ENCODE results near the gene CARHSP1.

The CARHSP1 gene

DNA sequence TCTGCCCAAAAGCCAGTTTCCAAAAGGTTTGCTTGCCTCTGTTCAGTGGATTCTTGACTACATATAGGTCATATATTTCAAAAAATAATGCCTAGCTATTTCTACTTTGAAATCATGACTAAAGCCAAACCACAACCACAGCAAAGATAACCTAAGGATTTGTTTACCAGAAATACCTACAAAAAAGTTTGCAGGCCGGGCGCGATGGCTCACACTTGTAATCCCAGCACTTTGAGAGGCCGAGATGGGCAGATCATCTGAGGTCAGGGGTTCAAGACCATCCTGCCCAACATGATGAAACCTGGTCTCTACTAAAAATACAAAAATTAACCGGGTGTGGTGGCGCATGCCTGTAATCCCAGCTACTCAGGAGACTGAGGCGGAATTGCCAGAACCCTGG, 15.2 kb downstream of the CARHSP1 start:
- Mint-ChIP-seq H3K9me3 (no peaks in the 10 kb centered on the region), H3K36me3 (ENCODE audit: low read depth) (peaks cover 59% of the 10 kb centered on the region), H3K27me3 (ENCODE audit: low read depth, poor library complexity) (peaks cover 5% of the 10 kb centered on the region), H3K4me1 (peaks cover 23% of the 10 kb centered on the region), H3K27ac (peak overlapping the region; percentile 79), H3K4me3 (no peak overlapping the region)
- DNase-seq: no peak
- no peak for TF ChIP-seq CTCF (IDR thresholded peaks at IDR 0.05)

GRCh38 chr16:8853150-8853549, 15.7 kb downstream of the CARHSP1 start:
- H3K4me1 Mint-ChIP-seq: peaks cover 23% of the 10 kb centered on the region
- peaks cover 56% of the 10 kb centered on the region for H3K36me3 Mint-ChIP-seq (ENCODE audit: low read depth)
- no peak overlapping the region for H3K4me3 Mint-ChIP-seq
- H3K27ac Mint-ChIP-seq: peak overlapping the region; percentile 95
- no peak for TF ChIP-seq CTCF (IDR thresholded peaks at IDR 0.05)
- peaks cover 5% of the 10 kb centered on the region for H3K27me3 Mint-ChIP-seq (ENCODE audit: low read depth, poor library complexity)
- DNase-seq: no peak
- no peaks in the 10 kb centered on the region for H3K9me3 Mint-ChIP-seq

DNA sequence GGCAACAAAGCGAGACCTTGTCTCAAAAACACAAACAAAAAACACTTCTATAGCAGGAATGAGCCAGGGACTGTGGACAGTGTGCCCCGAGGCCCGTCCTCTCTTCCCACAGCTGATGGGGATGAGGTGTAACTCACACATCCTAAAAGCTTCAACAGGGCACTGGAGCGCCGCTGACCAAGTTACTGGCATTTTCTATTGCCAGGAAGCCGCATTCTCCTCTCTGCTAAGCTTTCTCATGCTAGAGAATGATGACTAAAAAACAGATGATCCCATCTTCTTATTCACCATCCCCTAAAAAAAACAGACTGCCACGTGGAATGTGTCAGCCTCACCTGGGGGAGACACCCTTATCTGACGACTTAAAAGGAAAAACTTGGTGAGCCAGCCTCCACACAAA, 16.3 kb downstream of the CARHSP1 start:
- Mint-ChIP-seq H3K27ac (peak overlapping the region; percentile 95), H3K4me1 (peaks cover 26% of the 10 kb centered on the region), H3K27me3 (ENCODE audit: low read depth, poor library complexity) (peaks cover 5% of the 10 kb centered on the region), H3K36me3 (ENCODE audit: low read depth) (peaks cover 49% of the 10 kb centered on the region), H3K9me3 (no peaks in the 10 kb centered on the region), H3K4me3 (no peak overlapping the region)
- DNase-seq: no peak
- no peak for TF ChIP-seq CTCF (IDR thresholded peaks at IDR 0.05)

DNA sequence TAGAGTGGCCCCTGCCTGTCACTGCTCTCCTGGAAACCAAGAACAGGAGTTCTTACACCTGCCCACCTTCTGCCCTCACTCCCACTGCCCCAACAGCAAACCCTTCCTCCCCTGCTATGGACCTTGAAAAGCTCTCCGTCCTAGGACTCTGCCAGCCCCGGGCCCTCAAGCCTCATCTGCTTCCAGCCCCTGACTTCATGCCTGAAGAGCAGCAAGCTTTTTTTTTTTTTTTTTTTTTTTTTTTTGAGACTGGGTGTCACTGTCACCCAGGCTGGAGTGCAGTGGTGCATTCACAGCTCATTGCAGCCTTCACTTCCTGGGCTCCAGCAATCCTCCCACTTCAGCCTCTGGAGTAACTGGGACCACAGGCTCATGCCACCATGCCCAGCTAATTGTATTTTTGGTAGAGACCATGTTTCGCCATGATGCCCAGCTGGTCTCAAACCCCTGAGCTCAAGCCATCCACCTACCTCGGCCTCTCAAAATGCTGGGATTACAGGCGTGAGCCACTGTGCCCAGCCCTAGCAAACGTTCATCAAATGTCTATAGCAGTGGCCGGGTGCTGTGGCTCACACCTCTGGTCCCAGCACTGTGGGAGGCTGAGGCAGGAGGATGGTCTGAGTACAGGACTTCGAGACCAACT, 16.9 kb downstream of the CARHSP1 start:
- peak overlapping the region; percentile 5 for H3K4me3 Mint-ChIP-seq
- no peaks in the 10 kb centered on the region for H3K9me3 Mint-ChIP-seq
- peak overlapping the region; percentile 68 for H3K27ac Mint-ChIP-seq
- no peak for DNase-seq
- peaks cover 43% of the 10 kb centered on the region for H3K36me3 Mint-ChIP-seq (ENCODE audit: low read depth)
- TF ChIP-seq CTCF (IDR thresholded peaks at IDR 0.05): no peak
- peaks cover 31% of the 10 kb centered on the region for H3K4me1 Mint-ChIP-seq
- H3K27me3 Mint-ChIP-seq (ENCODE audit: low read depth, poor library complexity): peaks cover 5% of the 10 kb centered on the region

- no peaks in the 10 kb centered on the region for H3K9me3 Mint-ChIP-seq
- H3K4me1 Mint-ChIP-seq: peaks cover 33% of the 10 kb centered on the region
- no peak overlapping the region for H3K4me3 Mint-ChIP-seq
- peaks cover 5% of the 10 kb centered on the region for H3K27me3 Mint-ChIP-seq (ENCODE audit: low read depth, poor library complexity)
- no peak for DNase-seq
- peaks cover 39% of the 10 kb centered on the region for H3K36me3 Mint-ChIP-seq (ENCODE audit: low read depth)
- TF ChIP-seq CTCF (IDR thresholded peaks at IDR 0.05): no peak
- peak overlapping the region; percentile 85 for H3K27ac Mint-ChIP-seq
Measured at GRCh38 chr16:8850279-8850885, 18.4 kb downstream of the CARHSP1 start.

All from nephron progenitor cell (in vitro differentiated cells).